Measurements from ENCODE around the gene BPIFB2.
"Not testable (repeated sequence)": the region's sequence is repeated elsewhere in the genome, so short reads cannot be mapped to it uniquely, and the experiment has no call there.

Gene BPIFB2

GRCh38 chr20:33034901-33035492 lies 27.5 kb downstream of the BPIFB2 start:
- DNase-seq (ENCODE audit: low read depth in 2 of 3, low spot score in 2 of 3) = no peak

- DNase-seq (ENCODE audit: low read depth in 2 of 3, low spot score in 2 of 3) = no peak
These were observed 30.0 kb downstream of the BPIFB2 start for GRCh38 chr20:33037456-33037855.

- DNase-seq (ENCODE audit: low read depth in 2 of 3, low spot score in 2 of 3) = no peak
These were observed 30.7 kb downstream of the BPIFB2 start for GRCh38 chr20:33038243-33038642.

DNA sequence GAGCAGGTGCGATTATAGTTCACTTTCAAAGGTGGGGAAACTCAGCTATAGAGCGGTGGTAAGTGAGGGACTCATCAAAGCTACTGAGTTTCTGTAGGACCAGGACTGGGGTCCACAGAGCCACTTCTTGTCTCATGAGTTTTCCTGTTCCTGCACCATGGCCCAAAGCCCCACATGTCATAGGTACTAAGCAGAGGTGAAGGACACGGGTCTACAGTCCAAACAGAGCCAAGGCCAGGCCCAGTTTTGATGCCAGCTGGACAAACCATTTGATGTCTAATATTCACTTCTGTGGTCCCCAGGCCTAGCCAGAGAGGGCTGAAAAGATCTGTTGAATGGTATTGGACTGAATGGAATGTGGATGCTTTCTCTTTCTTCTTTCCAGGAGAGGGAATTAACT lies 34.9 kb downstream of the BPIFB2 start:
- no peak for DNase-seq (ENCODE audit: low read depth in 2 of 3, low spot score in 2 of 3)

DNA sequence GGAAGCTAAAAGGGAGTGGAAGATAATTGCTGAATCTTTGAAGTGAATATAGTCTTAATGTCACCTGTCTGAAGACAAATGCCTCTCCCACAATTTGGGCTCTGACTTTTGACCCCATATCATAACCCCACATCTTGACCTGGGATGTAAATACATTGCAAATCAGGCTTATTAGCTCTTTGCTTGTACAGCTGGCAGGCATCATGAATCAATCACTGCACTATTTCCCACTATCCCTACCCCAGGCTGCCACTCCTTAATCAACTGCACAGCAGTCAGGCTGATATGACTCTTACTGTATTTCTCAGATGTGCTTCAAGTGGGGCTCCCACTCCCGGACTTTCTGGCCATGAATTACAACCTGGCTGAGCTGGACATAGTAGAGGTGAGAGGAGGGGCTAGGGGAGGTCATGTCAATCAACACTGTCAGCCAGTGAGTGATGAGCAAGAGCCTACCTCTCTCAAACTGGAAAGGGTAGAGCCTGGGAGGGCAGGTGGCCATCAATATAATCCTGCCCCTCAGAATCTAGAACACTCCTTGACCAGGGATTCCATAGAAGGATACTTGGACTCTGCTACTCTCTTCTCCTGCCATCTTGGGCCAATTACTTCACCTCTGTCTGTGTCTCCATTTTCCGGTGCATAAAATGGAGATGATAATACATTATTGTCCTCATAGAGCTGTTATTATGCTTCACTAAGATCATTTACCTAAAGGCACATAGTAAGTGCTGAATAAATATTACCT lies 35.7 kb downstream of the BPIFB2 start:
- DNase-seq (ENCODE audit: low read depth in 2 of 3, low spot score in 2 of 3) = no peak

GRCh38 chr20:33043731-33044181 lies 36.3 kb downstream of the BPIFB2 start:
- no peak for DNase-seq (ENCODE audit: low read depth in 2 of 3, low spot score in 2 of 3)

GRCh38 chr20:33045129-33045721 lies 37.7 kb downstream of the BPIFB2 start:
- DNase-seq (ENCODE audit: low read depth in 2 of 3, low spot score in 2 of 3) = not testable (repeated sequence)

GRCh38 chr20:33046412-33046811 lies 38.9 kb downstream of the BPIFB2 start:
- no peak for DNase-seq (ENCODE audit: low read depth in 2 of 3, low spot score in 2 of 3)

- DNase-seq (ENCODE audit: low read depth in 2 of 3, low spot score in 2 of 3) = no peak
These were observed 43.8 kb downstream of the BPIFB2 start for GRCh38 chr20:33051333-33051732.

GRCh38 chr20:33053291-33054106 lies 46.0 kb downstream of the BPIFB2 start, which contains the start of gene BPIFB3:
Gene BPIFB3 (plus strand): TSS chr20:33053903. CDS start chr20:33055436, 1,533 bp downstream.
- no peak for DNase-seq (ENCODE audit: low read depth in 2 of 3, low spot score in 2 of 3)

GRCh38 chr20:33054381-33054780 lies 46.9 kb downstream of the BPIFB2 start:
- no peak for DNase-seq (ENCODE audit: low read depth in 2 of 3, low spot score in 2 of 3)

GRCh38 chr20:33054791-33055190 lies 47.3 kb downstream of the BPIFB2 start:
- DNase-seq (ENCODE audit: low read depth in 2 of 3, low spot score in 2 of 3) = no peak

- DNase-seq (ENCODE audit: low read depth in 2 of 3, low spot score in 2 of 3) = no peak
These were observed 51.6 kb downstream of the BPIFB2 start for GRCh38 chr20:33059136-33059535.

GRCh38 chr20:33059741-33060390 lies 52.4 kb downstream of the BPIFB2 start:
- no peak for DNase-seq (ENCODE audit: low read depth in 2 of 3, low spot score in 2 of 3)

DNA sequence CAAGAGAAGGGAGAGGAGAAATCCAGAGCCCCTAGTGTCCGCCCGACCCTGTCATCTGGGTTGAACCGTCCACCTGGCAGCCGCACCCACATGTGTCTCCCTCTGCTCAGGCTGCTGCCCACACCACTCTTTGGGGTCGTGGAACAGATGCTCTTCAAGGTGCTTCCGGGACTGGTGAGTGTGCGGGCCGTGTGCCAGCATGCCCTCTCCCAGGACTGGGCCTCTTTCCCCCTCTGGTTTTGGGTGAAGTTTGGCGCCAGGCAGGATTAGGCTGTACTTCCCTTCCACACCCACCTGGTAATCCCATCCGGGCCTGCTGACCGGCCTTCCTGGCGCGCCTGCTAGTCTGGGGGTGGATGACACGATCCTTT lies 54.1 kb downstream of the BPIFB2 start:
- DNase-seq (ENCODE audit: low read depth in 2 of 3, low spot score in 2 of 3) = no peak

GRCh38 chr20:33062105-33062824 lies 54.8 kb downstream of the BPIFB2 start:
- DNase-seq (ENCODE audit: low read depth in 2 of 3, low spot score in 2 of 3) = no peak

- no peak for DNase-seq (ENCODE audit: low read depth in 2 of 3, low spot score in 2 of 3)
These were observed 55.3 kb downstream of the BPIFB2 start for GRCh38 chr20:33062825-33063149.

DNA sequence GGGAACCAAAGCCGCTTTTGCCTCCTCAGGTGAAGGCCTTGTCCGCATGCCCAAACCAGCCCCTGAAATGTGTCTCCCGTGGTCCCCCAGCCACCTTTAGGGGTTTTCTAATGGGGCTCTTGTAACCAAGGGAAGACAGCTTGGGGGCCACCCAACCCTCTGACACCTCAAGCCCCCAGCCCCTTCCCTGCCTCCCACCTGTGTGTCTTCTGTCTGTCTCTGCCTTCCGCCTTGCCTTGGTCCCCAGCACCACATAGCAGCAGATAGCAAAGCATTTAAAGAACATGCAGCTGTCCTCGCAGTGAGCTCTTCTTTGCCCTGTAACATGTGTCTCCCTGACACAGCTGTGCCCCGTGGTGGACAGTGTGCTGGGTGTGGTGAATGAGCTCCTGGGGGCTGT lies 55.8 kb downstream of the BPIFB2 start:
- DNase-seq (ENCODE audit: low read depth in 2 of 3, low spot score in 2 of 3) = no peak

DNA sequence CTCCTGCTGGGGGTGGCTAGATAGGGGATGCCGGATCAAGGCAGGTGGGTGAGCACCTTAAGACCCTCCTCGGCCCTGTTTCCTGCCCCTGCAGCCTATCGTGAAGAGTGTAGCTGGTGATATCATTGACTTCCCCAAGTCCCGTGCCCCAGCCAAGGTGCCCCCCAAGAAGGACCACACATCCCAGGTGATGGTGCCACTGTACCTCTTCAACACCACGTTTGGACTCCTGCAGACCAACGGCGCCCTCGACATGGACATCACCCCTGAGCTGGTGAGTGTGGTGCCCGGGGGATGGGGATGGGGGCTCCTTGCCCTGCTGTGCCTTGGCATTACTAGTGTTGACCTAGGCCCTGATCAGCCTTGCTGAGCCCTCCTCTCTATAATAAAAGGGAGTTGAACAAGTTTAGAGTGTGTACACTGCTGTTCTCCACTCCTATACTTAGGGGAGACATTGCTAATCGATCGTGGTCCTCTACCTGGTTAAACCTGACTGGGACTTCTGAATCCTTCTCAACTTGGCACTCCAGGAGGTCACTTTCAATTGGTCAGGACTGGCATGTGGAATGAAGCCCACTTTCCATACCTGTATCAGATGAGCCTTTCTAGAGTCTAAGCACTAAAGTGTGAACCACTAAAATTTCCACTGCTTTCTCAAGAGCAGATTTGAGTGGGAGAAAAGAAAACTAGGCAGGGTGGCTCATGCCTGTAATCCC lies 57.2 kb downstream of the BPIFB2 start:
- DNase-seq (ENCODE audit: low read depth in 2 of 3, low spot score in 2 of 3) = no peak

DNA sequence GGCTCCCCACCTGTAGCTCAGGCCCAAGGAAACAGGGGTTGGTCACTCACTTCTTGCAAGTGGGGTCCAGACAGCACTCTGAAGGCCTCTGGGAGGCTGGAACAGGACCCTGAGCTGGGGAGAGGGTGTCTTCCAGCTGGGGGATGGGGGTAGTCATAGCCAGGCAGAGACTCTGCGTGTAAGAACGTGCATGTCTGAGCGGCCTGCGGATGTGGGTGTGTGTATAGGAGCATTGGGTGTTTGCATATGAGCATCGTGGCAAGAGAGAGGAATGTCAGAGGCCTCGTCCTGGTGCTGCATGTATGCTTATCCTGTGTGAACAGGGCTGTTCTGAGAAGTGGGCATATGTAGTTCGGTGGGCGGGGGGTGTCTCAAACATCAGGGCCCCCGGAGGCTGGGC lies 58.3 kb downstream of the BPIFB2 start:
- no peak for DNase-seq (ENCODE audit: low read depth in 2 of 3, low spot score in 2 of 3)
